HG02981 (cell line): Measurements from ENCODE around the gene EIF4B.
A peak's percentile ranks its signal among the peaks of the same experiment; 100 is the strongest.

Source experiments
- ATAC-seq: cut with Tn5 transposase; IDR thresholded peaks from one replicate; pipeline ENCODE4 v1.9.1; 2021; ENCODE audit warnings: mild to moderate bottlenecking, moderate library complexity; ENCODE audit not compliant: unreplicated experiment

Gene EIF4B

DNA sequence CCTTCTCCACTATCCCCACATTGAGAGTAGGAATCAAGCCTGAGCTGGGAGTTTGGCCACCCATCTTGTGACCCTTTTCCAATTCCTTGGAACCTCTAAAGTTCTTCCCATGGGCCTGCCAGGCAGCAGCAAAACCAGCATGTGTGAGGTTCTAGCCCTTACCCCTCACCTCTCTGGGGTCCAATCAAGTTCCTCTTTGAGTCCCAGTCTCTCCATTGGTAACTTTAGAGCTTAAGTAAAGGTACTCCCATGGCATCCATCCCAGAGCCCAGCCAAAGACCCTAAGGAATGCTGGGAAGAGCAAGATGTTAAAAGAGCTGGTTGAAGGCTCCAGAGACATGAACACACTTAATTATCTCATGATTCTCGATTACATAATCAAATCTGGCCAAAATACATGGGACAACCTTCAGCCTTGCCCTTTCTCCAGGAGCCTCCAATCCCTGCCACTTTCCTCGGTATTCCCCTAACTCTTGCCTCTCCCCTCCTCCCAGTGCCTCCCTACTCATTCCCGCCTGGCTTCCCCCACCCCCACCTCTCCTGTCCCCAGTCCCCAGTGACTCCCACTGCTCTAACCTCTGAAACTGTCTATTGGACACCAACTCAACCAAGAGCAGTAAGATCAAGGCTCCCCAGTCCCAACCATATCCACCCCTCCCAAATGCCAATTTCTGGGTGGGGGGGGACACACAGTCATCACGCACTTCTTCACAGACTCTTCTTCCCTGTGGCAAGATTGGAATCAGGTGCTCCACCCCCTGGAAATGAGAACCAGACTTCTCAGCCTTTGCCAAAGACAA is 38.8 kb downstream of the EIF4B start:
- ATAC-seq = no peak

DNA sequence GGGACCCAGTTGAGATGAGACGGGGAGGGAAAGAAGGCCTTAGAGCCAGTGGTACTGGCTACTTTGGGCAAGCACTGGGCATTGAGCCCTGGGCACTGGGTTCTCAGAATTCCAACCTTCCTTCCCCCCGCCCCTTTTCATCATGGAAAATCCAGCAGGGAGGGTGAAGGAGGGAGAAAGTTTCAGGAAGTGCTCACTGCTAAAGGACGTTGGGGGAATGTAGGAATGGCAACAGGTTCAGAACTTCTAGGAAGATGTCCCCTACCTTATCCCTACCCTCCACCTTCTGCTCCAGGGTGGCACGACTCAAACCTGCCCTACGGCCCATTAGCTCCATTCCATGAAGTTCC is 39.4 kb downstream of the EIF4B start:
- no peak for ATAC-seq

DNA sequence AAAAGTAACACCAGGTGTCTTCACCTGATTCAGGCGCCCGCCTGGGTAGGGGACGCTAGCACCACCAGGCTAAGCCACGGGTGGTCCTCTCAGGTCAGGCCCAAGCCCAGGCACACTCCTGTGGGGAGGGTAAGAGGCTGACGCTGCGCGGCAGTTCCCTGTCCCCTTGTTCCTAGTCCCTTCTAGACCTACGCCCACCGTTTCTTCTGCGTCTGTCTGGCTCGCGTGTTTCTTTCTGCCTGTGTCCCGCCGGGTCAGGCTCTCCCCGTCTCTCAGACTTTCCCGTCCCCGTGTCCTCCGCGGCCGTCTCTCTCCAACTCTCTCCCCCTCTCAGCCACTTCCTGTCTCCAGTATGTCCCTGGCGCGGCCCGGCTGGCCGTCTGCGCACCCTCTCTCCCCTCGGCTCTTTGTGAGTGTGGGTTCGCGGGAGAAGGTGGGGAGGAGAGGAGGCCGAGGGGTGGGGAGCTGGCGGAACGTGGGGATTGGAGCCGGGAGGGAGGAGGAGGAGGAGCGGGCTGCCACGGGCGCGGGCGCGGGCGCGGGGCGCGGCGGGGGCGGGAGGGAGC is 40.5 kb downstream of the EIF4B start:
- peak; percentile 32 for ATAC-seq

DNA sequence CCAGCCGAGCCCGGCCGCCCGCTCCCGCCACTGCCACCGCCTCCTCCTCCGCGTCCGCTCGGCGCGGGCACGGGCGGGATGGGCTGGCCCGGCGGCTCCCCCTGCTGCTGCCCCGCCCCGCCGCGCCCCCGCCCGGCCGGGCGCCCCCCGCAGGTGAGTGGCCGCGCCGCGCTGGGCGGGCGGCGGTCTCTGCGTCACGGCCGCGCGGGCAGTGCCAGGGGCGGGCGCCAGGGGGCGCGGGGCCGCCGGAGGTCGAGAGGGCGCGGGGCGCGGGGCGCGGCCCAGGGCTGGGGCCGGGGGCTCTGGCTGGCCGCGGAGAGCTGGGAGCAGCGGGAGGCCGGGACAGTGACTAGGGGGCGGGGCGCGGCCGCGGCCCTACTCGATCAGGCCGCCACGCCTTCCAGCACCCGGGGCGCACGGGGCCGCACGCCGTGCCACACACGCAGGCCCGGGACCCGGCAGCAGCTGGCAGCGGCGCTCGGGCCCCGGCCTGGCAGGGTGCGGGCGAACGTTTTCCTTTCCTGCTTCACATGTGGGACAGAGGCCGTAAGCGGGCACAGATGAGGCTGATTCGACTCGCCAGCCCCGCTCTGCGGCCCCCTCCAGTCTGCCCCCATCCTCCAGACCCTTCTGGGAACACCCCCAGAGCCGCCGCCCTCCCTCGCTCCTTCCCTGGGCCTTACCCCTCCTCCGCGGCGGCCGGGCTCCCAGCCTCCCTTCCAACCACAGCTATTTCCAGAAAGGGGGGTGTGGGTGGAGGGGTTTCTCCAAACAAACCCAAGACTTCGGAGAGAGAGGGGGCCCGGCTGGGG is 41.2 kb downstream of the EIF4B start:
- ATAC-seq = peak; percentile 61

DNA sequence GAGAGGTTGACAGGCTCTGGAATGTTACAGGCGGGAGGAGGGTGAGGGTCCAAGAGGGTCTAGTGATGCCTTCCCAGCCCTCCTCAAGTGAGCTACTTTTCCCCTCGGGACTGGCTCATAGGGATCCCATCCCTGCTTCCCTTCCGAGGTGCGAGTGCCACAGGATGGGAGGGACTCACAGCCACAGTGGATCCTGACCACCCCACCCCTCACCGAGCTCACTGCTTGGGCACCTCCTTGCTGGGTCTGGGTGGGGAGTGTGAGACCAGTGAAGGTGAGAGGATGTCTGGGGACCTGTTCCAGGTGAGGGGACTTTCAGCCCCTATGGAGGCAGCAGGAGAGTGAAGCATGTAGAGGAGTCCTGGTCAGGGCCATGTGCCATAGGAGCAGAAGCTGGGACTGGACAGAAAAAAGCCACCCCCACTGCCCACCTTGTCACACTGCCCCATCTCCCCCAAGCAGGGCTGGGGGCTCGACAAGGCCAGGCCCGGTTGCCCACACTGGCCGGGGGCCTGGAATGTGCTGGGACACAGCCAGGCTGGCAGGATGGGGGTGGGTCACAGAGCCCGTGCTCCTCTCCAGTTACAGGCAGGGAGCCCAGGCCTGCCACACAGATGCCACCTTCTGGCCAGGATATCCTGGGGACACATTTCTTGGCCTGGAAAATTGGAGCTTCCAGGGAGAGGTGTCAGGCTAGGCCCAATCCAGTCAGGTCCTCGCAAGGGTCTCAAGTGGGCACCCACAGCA is 42.0 kb downstream of the EIF4B start:
- ATAC-seq = no peak

DNA sequence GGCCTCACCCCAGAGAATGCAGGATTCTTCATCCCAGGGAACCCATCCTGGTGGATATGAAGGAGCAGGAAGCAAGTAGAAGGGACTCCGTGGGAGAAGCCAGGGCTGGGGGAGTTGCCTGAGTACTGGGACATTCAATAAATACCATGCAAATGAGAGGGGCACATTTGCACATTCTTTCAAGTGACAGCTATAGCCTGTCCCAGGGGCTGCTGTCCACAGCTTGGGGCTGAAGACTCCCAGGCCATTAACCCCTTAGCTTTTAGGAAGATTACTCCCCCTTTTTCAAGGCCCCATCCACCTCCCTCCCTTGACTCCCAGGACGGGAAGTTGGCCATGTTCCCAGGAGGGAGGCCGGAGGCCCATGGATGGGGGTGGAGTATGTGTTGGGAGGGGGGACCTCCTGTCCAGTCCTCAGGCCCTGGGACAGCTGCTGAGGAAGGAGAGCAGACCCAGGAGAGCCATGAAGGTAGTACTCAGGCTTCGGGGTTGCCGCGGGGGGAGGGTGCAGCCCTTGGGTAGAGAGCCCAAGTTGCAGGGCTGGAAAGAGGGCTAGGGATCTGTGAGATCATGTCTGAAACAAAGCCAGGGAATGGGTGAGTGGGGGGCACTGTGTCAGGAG is 42.6 kb downstream of the EIF4B start:
- no peak for ATAC-seq

DNA sequence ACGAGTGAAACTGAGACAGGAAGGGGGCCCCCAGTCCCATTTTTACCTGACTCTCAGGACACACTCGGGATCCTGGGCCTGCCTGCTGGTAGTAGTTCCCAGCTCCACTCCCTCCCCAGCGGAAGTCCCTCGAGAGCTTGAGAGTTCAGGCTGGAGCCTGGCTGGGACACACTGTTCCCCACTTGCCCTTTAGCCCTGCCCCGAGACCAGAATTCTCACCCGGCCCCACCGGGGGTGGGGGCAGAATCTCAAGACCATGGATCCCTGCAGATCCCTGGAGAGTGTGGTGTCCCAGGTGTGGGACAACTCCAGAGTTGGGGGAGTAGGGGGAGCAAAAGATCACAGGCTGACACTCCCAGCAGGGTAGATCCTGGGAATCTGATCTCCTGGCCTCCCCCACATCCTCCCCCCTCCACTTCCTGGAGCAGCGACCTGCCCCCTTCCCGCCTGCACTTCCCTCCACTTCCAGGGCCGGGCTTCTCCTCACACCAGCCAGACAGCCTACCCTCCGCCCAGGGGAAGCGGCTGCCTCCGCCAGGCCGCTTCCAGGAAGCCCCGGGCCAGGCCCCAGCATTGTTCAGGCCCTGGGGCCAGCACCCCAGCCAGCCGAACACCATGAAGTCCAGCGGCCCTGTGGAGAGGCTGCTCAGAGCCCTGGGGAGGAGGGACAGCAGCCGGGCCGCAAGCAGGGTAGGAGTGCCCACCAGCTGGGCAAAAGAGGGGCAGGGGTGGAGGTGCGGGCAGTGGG is 43.5 kb downstream of the EIF4B start, which contains the start of gene TNS2:
Gene TNS2, plus strand, starts transcription at position 495 of the 748 bp plus-strand sequence. Its CDS starts 121 bp downstream, at position 616.
- no peak for ATAC-seq

DNA sequence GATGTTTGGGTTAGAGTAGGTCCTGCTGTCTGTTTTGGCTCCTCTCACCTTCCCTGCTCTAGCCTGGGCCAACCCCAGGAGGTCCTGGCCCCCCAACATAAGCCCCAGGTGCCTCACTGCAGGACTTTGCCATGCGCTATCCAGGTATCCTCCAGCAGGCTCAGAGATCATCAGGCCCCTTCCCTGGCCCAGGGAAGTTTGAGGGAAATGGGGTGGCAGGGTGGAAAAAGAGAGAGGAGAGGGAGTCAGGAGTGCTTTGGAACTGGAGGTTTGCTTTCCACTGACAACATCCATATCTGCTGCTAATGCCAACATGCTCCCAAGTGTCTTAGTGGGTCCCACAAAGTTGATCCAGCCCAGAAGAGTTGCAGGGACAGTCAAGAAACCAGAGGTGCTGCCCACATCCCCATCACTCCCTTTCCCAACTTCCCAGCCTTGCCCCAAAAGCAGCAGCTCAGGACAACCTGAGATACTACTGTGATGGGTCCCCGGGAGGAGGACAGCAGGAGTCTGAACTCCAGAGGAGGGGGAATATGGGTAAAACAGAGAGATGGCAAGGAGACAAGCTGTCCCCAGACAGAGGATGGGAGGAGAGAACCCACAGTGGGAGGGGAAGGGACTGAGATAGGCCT is 44.3 kb downstream of the EIF4B start:
- no peak for ATAC-seq

DNA sequence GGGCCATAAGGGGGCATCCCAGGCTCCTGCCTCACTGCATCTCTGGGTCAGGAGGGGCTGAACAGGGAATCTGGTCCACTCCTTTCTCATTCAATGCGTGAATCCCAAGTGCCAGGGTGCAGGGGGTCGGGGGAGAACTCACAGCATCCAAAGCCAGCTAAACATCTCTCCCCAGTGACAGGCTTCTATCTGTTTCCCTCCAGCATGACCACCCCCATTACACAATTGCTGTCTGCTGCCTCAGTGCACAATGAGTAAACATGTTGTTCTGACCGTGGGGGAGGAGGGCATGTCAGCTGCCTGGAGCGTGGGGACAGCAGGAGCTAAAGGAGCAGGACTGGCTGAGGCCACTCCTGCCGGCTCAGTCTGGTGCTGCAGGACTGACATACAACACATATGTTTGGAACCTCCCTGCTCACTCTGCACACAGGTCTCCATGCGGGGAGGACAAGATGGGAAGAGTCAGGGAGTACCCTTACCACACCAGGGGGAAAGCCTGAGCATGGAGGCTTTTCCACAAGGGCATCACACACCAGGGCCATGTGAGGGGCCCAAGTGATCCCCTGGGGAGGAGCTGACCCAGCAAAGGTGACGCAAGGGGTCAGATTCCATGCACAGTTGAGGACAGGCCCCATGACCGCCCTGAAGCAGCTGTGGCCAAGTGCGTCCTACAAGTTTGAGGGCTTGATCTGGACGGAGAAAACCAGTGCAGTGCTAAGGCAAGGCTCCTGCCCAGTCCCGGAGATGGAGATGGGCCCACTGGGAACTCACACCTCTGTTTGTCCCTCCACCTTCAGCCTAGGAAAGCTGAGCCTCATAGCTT is 45.0 kb downstream of the EIF4B start:
- ATAC-seq = no peak

DNA sequence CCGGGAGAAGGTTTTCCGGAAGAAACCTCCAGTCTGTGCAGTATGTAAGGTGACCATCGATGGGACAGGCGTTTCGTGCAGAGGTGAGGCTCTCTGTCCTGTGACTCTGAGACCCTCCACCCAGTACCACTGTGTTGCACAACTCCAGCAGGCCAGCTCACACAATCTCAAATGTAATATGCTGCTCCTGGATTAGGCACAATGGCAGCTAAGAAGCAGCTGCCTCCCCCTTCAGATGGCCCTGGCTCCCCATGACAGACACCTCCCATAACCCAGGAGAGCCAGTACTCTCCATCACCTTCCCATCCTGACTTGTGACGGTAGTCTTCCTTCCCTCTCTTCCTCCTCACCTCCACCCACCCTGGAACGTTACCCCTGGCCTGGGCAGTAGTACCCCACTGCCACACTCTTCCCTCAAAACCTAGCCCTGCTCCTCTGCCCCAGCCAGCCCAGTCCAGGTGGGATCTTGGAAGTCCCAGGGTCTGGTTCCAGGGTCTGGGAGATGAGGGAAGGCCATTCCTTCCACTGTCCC is 45.7 kb downstream of the EIF4B start:
- no peak for ATAC-seq

DNA sequence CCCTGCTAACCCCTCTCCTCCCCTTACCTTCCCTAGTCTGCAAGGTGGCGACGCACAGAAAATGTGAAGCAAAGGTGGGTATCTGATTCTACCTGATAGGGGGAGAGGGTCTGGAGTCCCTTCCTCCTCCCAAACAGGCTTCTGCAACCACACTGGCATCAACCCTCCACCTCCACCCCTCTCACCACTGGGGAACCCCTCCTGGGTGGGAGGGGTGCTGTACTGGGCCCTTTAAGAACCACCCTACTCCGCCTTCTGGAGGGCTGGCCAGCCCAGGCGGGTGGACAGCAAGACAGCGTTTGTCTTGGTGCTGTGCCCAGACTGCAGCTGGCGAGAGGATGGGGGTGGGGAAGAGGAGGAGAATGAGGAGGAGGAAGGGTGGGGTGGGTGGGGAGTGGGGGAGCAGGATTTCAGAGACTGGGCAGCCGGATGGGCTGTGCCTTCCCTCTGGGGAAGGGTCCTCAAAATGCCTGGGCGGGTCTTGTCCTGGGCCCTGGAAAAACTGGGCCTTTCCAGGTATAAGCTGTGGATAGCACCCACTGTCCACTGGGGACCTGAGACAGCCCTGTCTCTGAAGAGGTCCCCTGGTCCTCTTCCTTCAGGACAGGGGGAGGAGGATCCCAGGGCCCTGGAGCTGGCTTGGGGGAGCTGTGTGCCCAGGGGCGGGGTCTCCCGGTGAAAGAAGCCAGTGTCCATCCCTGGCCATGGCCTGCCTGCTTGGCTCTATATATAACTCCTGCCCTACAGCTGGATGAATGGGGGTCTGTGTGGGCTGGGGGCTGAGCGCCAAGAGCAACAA is 46.4 kb downstream of the EIF4B start:
- ATAC-seq = no peak

DNA sequence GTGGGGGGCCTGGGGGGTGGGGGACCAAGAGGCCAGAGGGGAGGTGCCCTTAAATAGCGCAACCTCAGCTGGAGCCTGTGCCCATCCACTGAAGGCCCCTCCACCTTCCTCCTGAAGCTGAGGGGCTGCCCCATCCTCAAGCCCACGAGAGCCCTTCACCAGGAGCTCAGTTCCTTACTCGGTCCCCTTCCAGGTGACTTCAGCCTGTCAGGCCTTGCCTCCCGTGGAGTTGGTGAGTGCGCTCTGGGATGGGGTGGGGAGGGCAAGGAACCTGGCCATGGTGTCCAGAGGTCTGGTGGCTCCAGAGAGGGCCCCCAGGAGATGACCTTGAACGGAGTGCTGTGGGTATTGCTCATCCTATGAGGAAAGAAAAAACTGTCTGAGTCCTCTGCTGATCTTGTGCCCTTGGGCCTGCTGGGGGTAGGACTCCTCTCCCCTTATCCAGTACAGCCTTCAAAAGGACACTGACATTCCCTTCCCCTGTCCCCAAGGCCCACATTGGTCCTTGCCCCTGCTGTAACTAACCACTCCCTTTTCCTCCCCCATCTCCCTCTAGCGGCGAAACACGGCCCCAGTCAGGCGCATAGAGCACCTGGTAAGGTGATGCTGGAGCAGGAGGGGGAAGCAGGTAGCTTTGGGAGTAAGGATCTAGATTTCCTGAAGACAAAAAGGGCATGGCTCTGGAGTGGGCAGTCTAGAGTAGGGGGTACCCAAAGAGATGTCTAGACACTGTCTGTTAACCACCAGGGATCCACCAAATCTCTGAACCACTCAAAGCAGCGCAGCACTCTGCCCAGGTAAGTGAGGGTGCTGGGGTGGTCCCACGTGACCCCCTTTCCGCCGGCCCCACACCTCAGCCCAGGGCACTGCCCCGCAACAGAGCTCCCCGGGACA is 47.2 kb downstream of the EIF4B start:
- ATAC-seq = no peak

DNA sequence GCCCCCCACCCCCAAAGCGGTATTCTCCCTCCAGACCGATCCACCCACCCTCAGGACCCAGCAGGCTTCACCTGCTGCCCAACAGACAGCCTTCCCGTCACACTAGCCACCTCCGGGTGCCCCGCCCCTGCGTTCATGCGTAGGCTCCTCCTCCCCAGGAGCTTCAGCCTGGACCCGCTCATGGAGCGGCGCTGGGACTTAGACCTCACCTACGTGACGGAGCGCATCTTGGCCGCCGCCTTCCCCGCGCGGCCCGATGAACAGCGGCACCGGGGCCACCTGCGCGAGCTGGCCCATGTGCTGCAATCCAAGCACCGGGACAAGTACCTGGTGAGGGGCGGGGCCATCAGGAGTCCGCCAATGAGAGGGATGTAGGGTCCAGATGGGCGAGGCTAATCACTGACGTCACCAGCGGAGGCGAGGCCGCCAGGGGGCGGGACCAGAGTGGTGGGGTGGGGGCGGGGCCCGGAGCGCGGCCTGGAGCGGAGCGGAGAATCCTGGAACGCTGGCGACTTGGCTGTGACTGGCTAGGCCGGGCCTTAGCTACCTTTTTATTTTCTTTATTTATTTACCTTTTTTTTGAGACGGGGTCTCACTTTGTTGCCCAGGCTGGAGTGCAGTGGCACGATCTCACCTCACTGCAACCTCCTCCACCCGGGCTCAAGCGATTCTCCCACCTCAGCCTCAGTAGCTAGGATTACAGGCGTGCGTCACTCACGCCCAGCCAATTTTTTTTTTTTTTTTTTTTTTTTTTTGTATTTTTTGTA is 48.0 kb downstream of the EIF4B start:
- peak; percentile 95 for ATAC-seq

DNA sequence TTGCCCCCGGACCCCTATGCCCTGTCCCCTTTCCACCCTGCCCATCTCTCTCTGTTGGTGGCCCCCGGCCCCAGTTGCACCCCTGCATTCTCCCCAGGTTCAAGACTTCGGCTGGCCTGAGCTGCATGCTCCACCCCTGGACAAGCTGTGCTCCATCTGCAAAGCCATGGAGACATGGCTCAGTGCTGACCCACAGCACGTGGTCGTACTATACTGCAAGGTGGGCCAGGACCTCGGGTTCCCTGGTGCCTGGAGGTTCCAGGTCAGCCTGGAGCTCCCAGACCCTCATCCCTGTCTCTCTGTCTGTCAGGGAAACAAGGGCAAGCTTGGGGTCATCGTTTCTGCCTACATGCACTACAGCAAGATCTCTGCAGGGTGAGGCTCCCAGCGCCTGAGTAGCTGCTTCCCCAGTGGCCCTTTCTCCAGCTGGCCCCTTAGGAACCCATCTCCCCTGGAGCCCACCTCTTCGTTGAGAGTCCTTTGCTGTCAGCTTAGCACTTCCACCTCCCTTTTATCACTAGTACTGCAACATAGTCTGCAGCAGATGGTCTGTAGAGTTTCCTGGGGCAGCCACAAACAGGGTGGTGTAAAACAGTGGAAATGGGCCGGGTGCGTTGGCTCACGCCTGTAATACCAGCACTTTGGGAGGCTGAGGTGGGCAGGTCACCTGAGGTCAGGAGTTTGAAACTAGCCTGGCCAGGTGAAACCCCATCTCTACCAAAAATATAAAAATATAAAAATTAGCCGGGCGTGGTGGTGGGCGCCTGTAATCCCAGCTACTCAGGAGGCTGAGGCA is 49.4 kb downstream of the EIF4B start:
- no peak for ATAC-seq

DNA sequence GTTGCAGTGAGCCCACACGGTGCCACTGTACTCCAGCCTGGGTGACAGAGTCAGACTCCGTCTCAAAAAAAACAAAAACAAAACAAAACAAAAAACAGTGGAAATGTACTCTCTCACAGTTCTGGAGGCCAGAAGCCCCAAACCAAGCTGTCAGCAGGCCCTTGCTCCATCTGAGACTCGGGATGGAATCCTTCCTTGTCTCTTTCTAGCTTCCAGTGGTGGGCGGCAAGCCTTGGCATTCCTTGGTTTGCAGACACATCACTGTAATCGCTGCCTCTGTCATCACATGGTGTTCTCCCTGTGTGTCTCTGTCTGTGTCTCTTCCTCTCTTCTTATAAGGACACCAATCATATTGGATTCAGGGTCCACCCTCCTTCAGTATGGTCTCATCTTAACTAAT is 50.0 kb downstream of the EIF4B start:
- no peak for ATAC-seq
